NT2/D1 (cell line): ENCODE data around the gene ADGRL3.

ENCODE experiments used
- SUZ12 ChIP-seq: IDR thresholded peaks from 2 replicates; pipeline ENCODE4 v1.6.1; 2011; ENCODE audit not compliant: insufficient read length, insufficient read depth; ENCODE audit errors: extremely low read depth
- YY1 ChIP-seq: IDR thresholded peaks from 2 replicates; pipeline ENCODE4 v1.6.1; 2011; ENCODE audit not compliant: insufficient read length, insufficient read depth
- ZNF274 ChIP-seq: IDR thresholded peaks from 2 replicates; pipeline ENCODE4 v1.6.1; 2011; ENCODE audit warnings: mild to moderate bottlenecking, low read depth, low read length

- TF ChIP-seq ZNF274 (no peak), YY1 (no peak), SUZ12 (no peak)
These were observed 320.6 kb downstream of the ADGRL3 start for GRCh38 chr4:61520681-61521160.
